GM12878 (cell line): Measurements from ENCODE around the gene TRIM68. TPM values are rescaled to one million over a fixed set of nuclear protein-coding genes. Genes with fewer than 3 reads are reported as not detected.

ENCODE experiments used
- ATAC-seq: fragments of 200-7000 bp; cut with Tn5 transposase; 3 replicates; pipeline ENCODE4 v1.9.1; 2020; ENCODE audit warnings: mild to moderate bottlenecking, moderate library complexity
- BruUV-seq: library from RNA; stranded (reverse); fragments of 400-500 nt; replicated peaks from 2 replicates; lab custom pipeline; 2021; lab: Mats Ljungman, UMichigan
- CTCF ChIA-PET: fragments of 300-600 bp; sonication (Branson Sonifier 250); formaldehyde crosslinking; extraction: SDS; loops from one replicate; lab custom pipeline; 2021; ENCODE audit warnings: inconsistent platforms; lab: Yijun Ruan, JAX
- POLR2A ChIA-PET: fragments of 350-600 bp; formaldehyde crosslinking; extraction: SDS; loops from one replicate; lab custom pipeline; 2021; ENCODE audit warnings: inconsistent platforms; lab: Charles Lee
- RAD21 ChIA-PET: fragments of 300-600 bp; sonication (Branson Sonifier 250); formaldehyde crosslinking; loops from one replicate; lab custom pipeline; 2023; ENCODE audit warnings: antibody characterized with exemption; ENCODE audit not compliant: unreplicated experiment; lab: Charles Lee
- SMC1A ChIA-PET: fragments of 300-600 bp; sonication (Branson Sonifier 250); formaldehyde crosslinking; loops from one replicate; lab custom pipeline; 2023; ENCODE audit not compliant: unreplicated experiment, uncharacterized antibody; lab: Charles Lee
- DNase-seq: peaks from one replicate; pipeline ENCODE4 v3.0.0-alpha.2; 2011; ENCODE audit warnings: low read depth, low spot score
- FAIRE-seq: peaks from 3 replicates; lab custom pipeline; 2011; peaks lifted over from hg19 to GRCh38; lab: Jason Lieb, UNC
- H2AFZ ChIP-seq: 2 replicates; pipeline ENCODE4 v1.6.0; 2011; ENCODE audit warnings: low read depth, low read length, control low read depth; ENCODE audit not compliant: control insufficient read depth
- H3K27ac ChIP-seq: 2 replicates; pipeline ENCODE4 v1.5.1; 2011; ENCODE audit warnings: control low read depth; ENCODE audit not compliant: control insufficient read depth, insufficient read depth
- H3K27me3 ChIP-seq, 2 experiments: replicated peaks in 1 of 2; 2 replicates each; pipeline versions ENCODE4 v1.6.0 to v1.6.1; 2011; ENCODE audit warnings: low read length in 1 of 2; ENCODE audit not compliant: control insufficient read depth in 2 of 2, insufficient read depth in 2 of 2
- H3K36me3 ChIP-seq, 2 experiments: 2 replicates each; pipeline ENCODE4 v1.5.1; 2011; ENCODE audit warnings: low read length in 1 of 2; ENCODE audit not compliant: control insufficient read depth in 2 of 2, insufficient read depth in 2 of 2
- H3K4me1 ChIP-seq: 2 replicates; pipeline ENCODE4 v1.6.1; 2011; ENCODE audit warnings: mild to moderate bottlenecking, low read length, moderate library complexity, mixed read lengths; ENCODE audit not compliant: control insufficient read depth, insufficient read depth
- H3K4me2 ChIP-seq: 2 replicates; pipeline ENCODE4 v1.6.0; 2011; ENCODE audit warnings: control low read depth; ENCODE audit not compliant: control insufficient read depth, insufficient read depth
- H3K4me3 ChIP-seq: fragments of 200-600 bp; sonication (generic); 2 replicates; pipeline ENCODE4 v1.5.1; 2016
- H3K79me2 ChIP-seq: 2 replicates; pipeline ENCODE4 v1.6.0; 2011; ENCODE audit warnings: low read length; ENCODE audit not compliant: control insufficient read depth, insufficient read depth
- H3K9ac ChIP-seq: 2 replicates; pipeline ENCODE4 v1.8.0; 2011; ENCODE audit warnings: low read length, control low read depth, mixed read lengths; ENCODE audit not compliant: control insufficient read depth, insufficient read depth
- H3K9me3 ChIP-seq: replicated peaks from 3 replicates; pipeline ENCODE4 v1.5.1; 2011; ENCODE audit warnings: mild to moderate bottlenecking, low read length; ENCODE audit not compliant: control insufficient read depth, insufficient read depth
- H4K20me1 ChIP-seq: 2 replicates; pipeline ENCODE4 v1.6.0; 2011; ENCODE audit not compliant: control insufficient read depth, insufficient read depth
- ASH2L ChIP-seq: fragments of 300-600, 200-600 bp; sonication (generic); IDR thresholded peaks from 2 replicates; pipeline ENCODE4 v1.6.1; 2017; ENCODE audit warnings: low read depth, mild to moderate bottlenecking, borderline replicate concordance
- CBX3 ChIP-seq: fragments of 200-600 bp; sonication (generic); IDR thresholded peaks from 2 replicates; pipeline ENCODE4 v1.6.1; 2016; ENCODE audit warnings: low read depth, borderline replicate concordance
- CEBPZ ChIP-seq: fragments of 150-350 bp; IDR thresholded peaks from 2 replicates; pipeline ENCODE4 v1.6.1; 2016; ENCODE audit warnings: low read depth, low read length
- CHD1 ChIP-seq: IDR thresholded peaks from 2 replicates; pipeline ENCODE4 v1.6.1; 2012; ENCODE audit warnings: low read depth, low read length, improper control_type of control experiment
- CHD2 ChIP-seq: IDR thresholded peaks from 2 replicates; pipeline ENCODE4 v1.6.1; 2011; ENCODE audit warnings: low read depth, low read length, improper control_type of control experiment, borderline replicate concordance
- CHD4 ChIP-seq: fragments of 200-600 bp; sonication (generic); IDR thresholded peaks from 2 replicates; pipeline ENCODE4 v1.6.1; 2016; ENCODE audit warnings: mild to moderate bottlenecking
- GABPA ChIP-seq: IDR thresholded peaks from 2 replicates; pipeline ENCODE4 v1.6.1; 2014; ENCODE audit warnings: antibody characterized with exemption, low read depth, mild to moderate bottlenecking, inconsistent platforms
- HDAC2 ChIP-seq: fragments of 200-600 bp; sonication (generic); IDR thresholded peaks from 2 replicates; pipeline ENCODE4 v1.6.1; 2017
- IRF4 ChIP-seq: IDR thresholded peaks from 2 replicates; pipeline ENCODE4 v1.6.1; 2011; ENCODE audit warnings: low read depth, low read length
- NFYA ChIP-seq: IDR thresholded peaks from 2 replicates; pipeline ENCODE4 v1.6.1; 2011; ENCODE audit warnings: low read depth, mild to moderate bottlenecking, low read length, improper control_type of control experiment, borderline replicate concordance
- NR2C2 ChIP-seq: IDR thresholded peaks from 2 replicates; pipeline ENCODE4 v1.6.1; 2011; ENCODE audit warnings: borderline replicate concordance, low read depth; ENCODE audit not compliant: control insufficient read depth, insufficient read length
- PML ChIP-seq: IDR thresholded peaks from 2 replicates; pipeline ENCODE4 v1.6.1; 2012; ENCODE audit warnings: low read length, inconsistent platforms
- RELA ChIP-seq: fragments of 450-650 bp; IDR thresholded peaks from 2 replicates; pipeline ENCODE4 v1.8.0; 2014; ENCODE audit warnings: borderline replicate concordance; ENCODE audit not compliant: partially characterized antibody
- RUNX3 ChIP-seq: IDR thresholded peaks from 2 replicates; pipeline ENCODE4 v1.6.1; 2012; ENCODE audit warnings: low read length, inconsistent platforms
- STAT3 ChIP-seq: IDR thresholded peaks from 2 replicates; pipeline ENCODE4 v1.6.1; 2011; ENCODE audit warnings: low read depth, low read length, improper control_type of control experiment
- TCF3 ChIP-seq: IDR thresholded peaks from 2 replicates; pipeline ENCODE4 v1.6.1; 2012; ENCODE audit warnings: low read depth, mild to moderate bottlenecking, low read length, borderline replicate concordance; ENCODE audit not compliant: insufficient read depth
- in situ Hi-C: fragments of 300-500 bp; cut with MboI; formaldehyde crosslinking; loops from 9 replicates; pipeline ENCODE4 v1.14.3; 2018; ENCODE audit warnings: mixed read lengths
- intact Hi-C: fragments of 100-400 bp; cut with micrococcal nuclease; formaldehyde crosslinking; loops from one replicate; pipeline ENCODE4 v1.14.2; 2022; ENCODE audit not compliant: unreplicated experiment
- polyA plus RNA-seq, 11 experiments: library from polyadenylated mRNA; depleted of rRNA in 4 of 11; unstranded in 6 of 11; stranded (reverse) in 5 of 11; fragments of >200 nt; fragmentation: Nextera tagmentation in 4 of 11; fragmentation: Illumina TruSeq in 1 of 11; extraction: Ambion mirVana in 4 of 11; extraction: Trizol in 1 of 11; gene quantifications; 1 replicate in 1 of 11; 2 replicates in 10 of 11; pipeline versions ENCODE4 v1.2.1 to v1.2.3, GENCODE V29; 2011 to 2016; ENCODE audit warnings: inconsistent platforms in 2 of 11, missing spikeins in 2 of 11, low read depth in 1 of 11
- total RNA-seq, 4 experiments: library from RNA; depleted of rRNA in 3 of 4; stranded (reverse); fragments of >200 nt in 3 of 4; fragmentation: Illumina TruSeq in 1 of 4; extraction: Trizol in 1 of 4; gene quantifications; 2 replicates each; pipeline versions ENCODE4 v1.2.1 to v1.2.3, GENCODE V29; 2013 to 2021
- TF ChIP-seq, protein P1 (sequence below): fragments of 450-650 bp; formaldehyde crosslinking; IDR thresholded peaks from 2 replicates; pipeline ENCODE4 v1.5.0; 2022; ENCODE audit warnings: mild to moderate bottlenecking, missing genetic modification characterization
- TF ChIP-seq, protein P2 (sequence below): fragments of 450-650 bp; IDR thresholded peaks from 2 replicates; pipeline ENCODE4 v1.6.1; 2014; ENCODE audit warnings: mild to moderate bottlenecking

The TRIM68 gene
- total and polyA plus RNA-seq, 10 of the 15 experiments (the other 5 are each of a cell fraction or from before 2014, with no cell fraction given), result 3.3 to 13.7 (median 8.3) TPM

DNA sequence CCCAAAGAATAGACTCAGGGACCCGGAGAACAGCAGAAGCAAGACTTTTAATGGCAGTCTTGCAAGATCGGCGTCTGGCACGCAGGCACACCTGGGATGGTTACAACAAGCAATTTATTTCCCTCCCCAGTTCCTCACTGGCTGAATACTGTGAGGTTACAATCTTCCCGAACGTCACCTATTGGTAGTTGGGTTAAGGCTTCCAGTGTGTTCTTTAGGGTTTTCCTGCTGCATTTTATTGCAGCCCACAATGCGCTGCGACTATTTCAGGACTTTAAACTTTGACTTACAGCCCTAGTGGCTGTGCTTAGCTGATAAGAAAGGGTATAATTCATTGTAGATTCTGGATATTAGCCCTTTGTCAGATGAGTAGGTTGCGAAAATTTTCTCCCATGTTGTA, 11.5 kb upstream of the TRIM68 start (continued):
- TF ChIP-seq TCF3 (no peak), CHD2 (no peak), CEBPZ (no peak)
- TF ChIP-seq, protein P1, sequence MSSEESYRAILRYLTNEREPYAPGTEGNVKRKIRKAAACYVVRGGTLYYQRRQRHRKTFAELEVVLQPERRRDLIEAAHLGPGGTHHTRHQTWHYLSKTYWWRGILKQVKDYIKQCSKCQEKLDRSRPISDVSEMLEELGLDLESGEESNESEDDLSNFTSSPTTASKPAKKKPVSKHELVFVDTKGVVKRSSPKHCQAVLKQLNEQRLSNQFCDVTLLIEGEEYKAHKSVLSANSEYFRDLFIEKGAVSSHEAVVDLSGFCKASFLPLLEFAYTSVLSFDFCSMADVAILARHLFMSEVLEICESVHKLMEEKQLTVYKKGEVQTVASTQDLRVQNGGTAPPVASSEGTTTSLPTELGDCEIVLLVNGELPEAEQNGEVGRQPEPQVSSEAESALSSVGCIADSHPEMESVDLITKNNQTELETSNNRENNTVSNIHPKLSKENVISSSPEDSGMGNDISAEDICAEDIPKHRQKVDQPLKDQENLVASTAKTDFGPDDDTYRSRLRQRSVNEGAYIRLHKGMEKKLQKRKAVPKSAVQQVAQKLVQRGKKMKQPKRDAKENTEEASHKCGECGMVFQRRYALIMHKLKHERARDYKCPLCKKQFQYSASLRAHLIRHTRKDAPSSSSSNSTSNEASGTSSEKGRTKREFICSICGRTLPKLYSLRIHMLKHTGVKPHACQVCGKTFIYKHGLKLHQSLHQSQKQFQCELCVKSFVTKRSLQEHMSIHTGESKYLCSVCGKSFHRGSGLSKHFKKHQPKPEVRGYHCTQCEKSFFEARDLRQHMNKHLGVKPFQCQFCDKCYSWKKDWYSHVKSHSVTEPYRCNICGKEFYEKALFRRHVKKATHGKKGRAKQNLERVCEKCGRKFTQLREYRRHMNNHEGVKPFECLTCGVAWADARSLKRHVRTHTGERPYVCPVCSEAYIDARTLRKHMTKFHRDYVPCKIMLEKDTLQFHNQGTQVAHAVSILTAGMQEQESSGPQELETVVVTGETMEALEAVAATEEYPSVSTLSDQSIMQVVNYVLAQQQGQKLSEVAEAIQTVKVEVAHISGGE (CRISPR knock-in tag), result no peak

DNA sequence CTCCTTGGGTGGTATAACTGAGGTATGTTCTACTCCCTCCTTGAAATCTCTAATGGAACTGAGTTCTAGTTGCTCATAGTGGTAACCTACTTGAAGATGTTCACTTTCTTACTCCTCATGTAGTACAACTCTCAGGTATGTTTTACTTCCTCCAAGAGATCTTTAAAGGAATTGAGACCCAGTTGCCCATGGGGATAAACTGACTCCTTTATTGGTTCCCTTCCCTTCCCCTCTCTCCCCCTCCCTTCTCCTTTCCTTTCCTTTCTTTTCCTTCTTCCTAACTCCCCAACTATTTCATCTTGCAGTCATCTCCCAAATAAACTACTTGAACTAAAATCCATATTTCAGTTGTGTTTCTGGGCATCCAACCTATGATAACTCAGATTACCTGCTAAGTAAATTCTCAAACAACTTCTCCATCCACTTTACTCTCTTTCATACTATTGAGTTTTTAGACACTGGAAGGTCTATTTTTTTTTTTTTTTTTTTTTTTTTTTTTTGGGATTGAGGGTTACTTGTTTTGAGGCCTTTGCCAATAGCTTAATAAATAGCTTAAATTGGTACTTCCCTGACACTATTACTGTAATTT, 7.9 kb upstream of the TRIM68 start:
- SMC1A ChIA-PET, result no interaction called here
- TF ChIP-seq HDAC2 (no peak), ASH2L (no peak), GABPA (no peak), STAT3 (no peak), IRF4 (no peak), CBX3 (no peak), RELA (no peak), NFYA (no peak), NR2C2 (no peak), RUNX3 (no peak), CHD4 (no peak), PML (no peak), CHD1 (no peak)
- TF ChIP-seq, protein P2, sequence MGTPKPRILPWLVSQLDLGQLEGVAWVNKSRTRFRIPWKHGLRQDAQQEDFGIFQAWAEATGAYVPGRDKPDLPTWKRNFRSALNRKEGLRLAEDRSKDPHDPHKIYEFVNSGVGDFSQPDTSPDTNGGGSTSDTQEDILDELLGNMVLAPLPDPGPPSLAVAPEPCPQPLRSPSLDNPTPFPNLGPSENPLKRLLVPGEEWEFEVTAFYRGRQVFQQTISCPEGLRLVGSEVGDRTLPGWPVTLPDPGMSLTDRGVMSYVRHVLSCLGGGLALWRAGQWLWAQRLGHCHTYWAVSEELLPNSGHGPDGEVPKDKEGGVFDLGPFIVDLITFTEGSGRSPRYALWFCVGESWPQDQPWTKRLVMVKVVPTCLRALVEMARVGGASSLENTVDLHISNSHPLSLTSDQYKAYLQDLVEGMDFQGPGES, result no peak

More for the DNA sequence above, 7.9 kb upstream of the TRIM68 start:
- Histone ChIP-seq H4K20me1 (no peaks in the 10 kb centered on the region), H3K4me2 (no peak overlapping the region), H2AFZ (no peak overlapping the region), H3K27ac (no peak overlapping the region), H3K79me2 (no peaks in the 10 kb centered on the region), H3K9me3 (no peaks in the 10 kb centered on the region), H3K9ac (no peak overlapping the region), H3K36me3 (no peaks in the 10 kb centered on the region), H3K4me1 (no peaks in the 10 kb centered on the region), H3K4me3 (no peak overlapping the region), H3K27me3 (no peaks in the 10 kb centered on the region; a peak in 1 of 4 replicates)
- no TSS peak for BruUV-seq
- POLR2A ChIA-PET, result no interaction called here
- CTCF ChIA-PET, result no interaction called here
- intact Hi-C loops, result no loop called here
- RAD21 ChIA-PET, result no interaction called here
- FAIRE-seq (no peak), DNase-seq (no peak), ATAC-seq (no peak)
- in situ Hi-C loops, result no loop called here
